GM10248 (cell line): ENCODE measurements around the gene L2HGDH.

ENCODE experiments used
- CTCF ChIA-PET: fragments of 300-600 bp; sonication (Branson Sonifier 250); formaldehyde crosslinking; extraction: SDS; loops from one replicate; lab custom pipeline; 2021; ENCODE audit warnings: antibody characterized with exemption; lab: Yijun Ruan, JAX
- POLR2A ChIA-PET: fragments of 350-650 bp; sonication (Branson Sonifier 250); formaldehyde crosslinking; extraction: SDS; loops from one replicate; lab custom pipeline; 2020; ENCODE audit warnings: antibody characterized with exemption; lab: Yijun Ruan, JAX
- DNase-seq: peaks from one replicate; pipeline ENCODE4 v3.0.0; 2012; ENCODE audit errors: extremely low spot score
- TF ChIP-seq, protein P1 (sequence below): IDR thresholded peaks from 2 replicates; pipeline ENCODE4 v1.5.1; 2012; ENCODE audit warnings: mild to moderate bottlenecking, low read depth; ENCODE audit errors: extremely low read depth, missing control alignments, control extremely low read depth

Gene L2HGDH

DNA sequence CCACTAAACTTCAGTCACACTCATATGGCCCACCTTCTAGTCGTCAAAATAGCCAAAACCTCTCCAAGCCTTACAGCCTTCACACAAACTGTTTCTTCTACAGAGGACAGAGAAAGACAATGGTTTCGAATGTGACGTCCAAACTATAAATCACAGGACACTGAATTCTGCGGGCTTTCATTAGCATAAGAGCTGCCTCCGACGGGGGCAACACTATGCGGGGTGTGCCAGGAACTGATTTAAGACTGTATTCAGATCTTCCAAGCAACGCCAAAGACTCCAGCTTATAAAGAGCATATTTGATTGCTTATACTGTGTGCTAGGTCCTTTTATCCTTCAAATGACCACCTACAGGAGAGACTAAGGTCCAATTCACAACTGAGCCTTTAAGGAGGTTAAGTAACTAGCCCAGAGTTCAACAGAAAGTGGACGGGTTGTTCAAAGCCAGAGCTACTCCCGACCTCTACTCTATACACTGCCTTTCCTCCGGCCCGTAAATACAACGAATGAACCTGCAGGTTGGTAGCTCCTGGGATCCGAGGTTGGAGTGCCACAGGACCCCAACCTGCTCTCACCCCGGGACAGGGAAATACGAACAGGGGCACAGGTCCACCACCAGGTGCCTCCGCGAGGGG is 575 bp downstream of the L2HGDH start:
- TF ChIP-seq, protein P1, sequence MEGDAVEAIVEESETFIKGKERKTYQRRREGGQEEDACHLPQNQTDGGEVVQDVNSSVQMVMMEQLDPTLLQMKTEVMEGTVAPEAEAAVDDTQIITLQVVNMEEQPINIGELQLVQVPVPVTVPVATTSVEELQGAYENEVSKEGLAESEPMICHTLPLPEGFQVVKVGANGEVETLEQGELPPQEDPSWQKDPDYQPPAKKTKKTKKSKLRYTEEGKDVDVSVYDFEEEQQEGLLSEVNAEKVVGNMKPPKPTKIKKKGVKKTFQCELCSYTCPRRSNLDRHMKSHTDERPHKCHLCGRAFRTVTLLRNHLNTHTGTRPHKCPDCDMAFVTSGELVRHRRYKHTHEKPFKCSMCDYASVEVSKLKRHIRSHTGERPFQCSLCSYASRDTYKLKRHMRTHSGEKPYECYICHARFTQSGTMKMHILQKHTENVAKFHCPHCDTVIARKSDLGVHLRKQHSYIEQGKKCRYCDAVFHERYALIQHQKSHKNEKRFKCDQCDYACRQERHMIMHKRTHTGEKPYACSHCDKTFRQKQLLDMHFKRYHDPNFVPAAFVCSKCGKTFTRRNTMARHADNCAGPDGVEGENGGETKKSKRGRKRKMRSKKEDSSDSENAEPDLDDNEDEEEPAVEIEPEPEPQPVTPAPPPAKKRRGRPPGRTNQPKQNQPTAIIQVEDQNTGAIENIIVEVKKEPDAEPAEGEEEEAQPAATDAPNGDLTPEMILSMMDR: no peak
- CTCF ChIA-PET: interaction anchor here (0.8 to 3.3 kb wide), 12 partner anchors 10 to 549 kb away, joined by 3 to 32 read pairs (median 4); partner anchors contain the start of gene MAP4K5
- POLR2A ChIA-PET: interaction anchor here (2.0 kb wide), 1 partner anchor 9 kb away, joined by 10 read pairs; no protein-coding TSS in a partner anchor
- no peak for DNase-seq

DNA sequence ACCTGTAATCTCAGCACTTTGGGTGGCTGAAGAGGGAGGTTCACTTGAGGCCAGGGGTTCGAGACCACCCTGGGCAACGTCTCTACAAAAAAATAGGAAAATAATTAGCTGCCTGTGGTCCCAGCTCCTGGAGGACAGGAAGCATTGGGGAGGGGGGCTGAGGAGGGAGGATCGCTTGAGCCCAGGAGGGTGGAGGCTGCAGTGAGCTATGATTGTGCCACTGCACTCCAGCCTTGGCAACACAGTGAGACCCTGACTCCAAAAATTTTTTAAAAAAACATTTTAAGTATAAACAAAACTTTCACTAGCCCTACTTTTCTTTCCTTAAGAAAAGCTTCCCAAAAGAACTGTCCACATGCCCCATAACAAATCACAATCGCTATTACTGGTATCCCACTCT is 1.6 kb downstream of the L2HGDH start:
- ChIA-PET CTCF (interaction anchor here (1.1 to 3.3 kb wide), 5 partner anchors 11 to 229 kb away, joined by 3 to 32 read pairs (median 4); partner anchors contain the start of gene MAP4K5), POLR2A (no interaction called here)
- DNase-seq: no peak
- TF ChIP-seq, protein P1: no peak

DNA sequence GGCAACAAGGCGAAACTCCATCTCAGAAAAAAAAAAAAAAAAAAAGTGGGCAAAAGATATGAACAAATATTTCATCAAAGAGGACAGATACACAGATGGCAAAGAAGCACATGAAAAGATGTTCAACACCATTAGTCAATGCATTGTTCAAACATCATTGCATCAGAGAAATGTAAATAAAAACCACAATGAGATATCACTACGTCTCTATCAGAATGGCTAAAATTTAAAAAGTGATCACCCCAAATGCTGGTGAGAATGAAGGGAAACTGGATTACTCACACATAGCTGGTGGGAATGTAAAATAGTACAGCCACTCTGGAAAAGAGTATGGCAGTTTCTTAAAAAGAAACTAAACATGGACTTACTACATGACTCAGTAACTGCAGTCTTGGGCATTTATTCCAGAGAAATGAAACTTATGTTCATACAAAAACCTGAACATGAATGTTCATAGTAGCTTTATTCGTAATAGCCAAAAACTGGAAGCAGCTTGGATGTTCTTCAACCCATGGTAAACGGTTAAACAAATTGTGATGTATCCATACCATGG is 3.6 kb downstream of the L2HGDH start:
- DNase-seq: no peak
- TF ChIP-seq, protein P1: no peak
- ChIA-PET POLR2A (no interaction called here), CTCF (interaction anchor here (1.2 to 1.4 kb wide), 2 partner anchors 13 to 469 kb away, joined by 3 read pairs; no protein-coding TSS in a partner anchor)

DNA sequence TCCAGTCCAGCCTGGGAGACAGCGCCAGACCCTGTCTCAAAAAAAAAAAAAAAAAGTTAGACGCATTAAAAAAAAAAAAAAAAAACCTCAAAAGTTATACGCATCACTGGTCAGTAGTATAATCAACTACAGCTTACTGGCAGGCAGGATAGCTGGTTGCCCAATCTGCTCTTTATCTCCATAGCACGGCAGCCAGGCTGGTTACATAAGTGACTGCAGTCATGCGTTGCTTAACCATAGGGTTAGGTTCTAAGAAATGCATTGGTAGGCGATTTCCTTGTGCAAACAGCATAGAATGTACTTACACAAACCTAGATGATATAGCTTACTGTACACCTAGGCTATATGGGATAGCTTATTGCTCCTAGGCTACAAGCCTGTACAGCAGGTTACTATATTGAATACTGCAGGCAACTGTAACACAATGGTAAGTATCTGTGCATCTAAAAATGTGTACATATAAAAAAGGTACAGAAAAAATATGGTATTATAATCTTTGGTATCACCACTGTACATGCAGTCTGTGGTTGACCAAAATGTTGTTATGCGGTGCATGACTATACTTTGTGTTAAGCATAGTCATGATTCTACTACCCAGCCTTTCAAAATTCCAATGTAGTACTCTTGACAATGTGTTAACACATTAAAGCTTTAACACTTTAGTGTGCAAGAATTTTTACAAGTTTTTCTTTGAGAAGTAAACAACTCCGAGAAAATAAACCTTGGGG is 8.1 kb downstream of the L2HGDH start:
- POLR2A ChIA-PET: no interaction called here
- TF ChIP-seq, protein P1: no peak
- DNase-seq: no peak
- CTCF ChIA-PET: interaction anchor here (0.9 to 1.8 kb wide), 3 partner anchors 14 to 17 kb away, joined by 3 to 8 read pairs (median 3); no protein-coding TSS in a partner anchor

- DNase-seq: no peak
- TF ChIP-seq, protein P1: no peak
- ChIA-PET CTCF (interaction anchor here (1.0 kb wide), 1 partner anchor 230 kb away, joined by 3 read pairs; the partner anchor contains the start of gene MAP4K5), POLR2A (no interaction called here)
Measured at GRCh38 chr14:50301914-50302313, 10.1 kb downstream of the L2HGDH start.

DNA sequence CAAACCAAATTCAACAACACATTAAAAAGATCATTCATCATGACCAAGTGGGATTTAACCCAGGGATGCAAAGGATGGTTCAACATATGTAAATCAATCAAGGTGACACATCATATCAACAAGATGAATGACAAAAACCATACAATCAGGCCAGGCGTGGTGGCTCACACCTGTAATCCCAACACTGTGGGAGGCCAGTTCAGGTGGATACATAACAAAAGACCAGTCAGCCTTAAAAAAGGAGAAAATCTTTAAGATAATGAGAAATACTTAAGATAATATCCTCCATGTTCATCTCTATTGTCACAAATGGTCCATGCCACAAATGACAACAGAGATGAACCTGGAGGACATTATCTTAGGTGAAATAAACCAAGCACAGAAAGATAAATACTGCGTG is 12.4 kb downstream of the L2HGDH start:
- ChIA-PET POLR2A (no interaction called here), CTCF (no interaction called here)
- no peak for DNase-seq
- TF ChIP-seq, protein P1: no peak
